WTC11 (cell line): ENCODE measurements around the gene KIAA1143. TPM values are rescaled to one million over a fixed set of nuclear protein-coding genes. Genes with fewer than 3 reads are reported as not detected.
A peak's percentile ranks its signal among the peaks of the same experiment; 100 is the strongest.

Experiments
- ATAC-seq: fragments of 200-7000 bp; cut with Tn5 transposase; 2 replicates; pipeline ENCODE4 v1.10.0; 2021; ENCODE audit warnings: mild to moderate bottlenecking, moderate library complexity
- Bru-seq: library from RNA; stranded (reverse); fragments of 400-500 nt; gene quantifications from one replicate; lab custom pipeline; 2021; lab: Mats Ljungman, UMichigan
- CTCF ChIA-PET: fragments of 300-600 bp; sonication (Branson Sonifier 250); formaldehyde crosslinking; loops from one replicate; lab custom pipeline; 2021; ENCODE audit warnings: antibody characterized with exemption; lab: Charles Lee
- POLR2A ChIA-PET: fragments of 350-600 bp; sonication (Branson Sonifier 250); formaldehyde crosslinking; loops from one replicate; lab custom pipeline; 2021; ENCODE audit warnings: antibody characterized with exemption; lab: Charles Lee
- DNase-seq: peaks from one replicate; pipeline ENCODE4 v3.0.0; 2021; ENCODE audit warnings: low spot score
- H3K27ac Mint-ChIP-seq: 2 replicates; pipeline ENCODE4 v1.8.0; 2021; ENCODE audit warnings: mixed read lengths
- H3K27me3 Mint-ChIP-seq: 2 replicates; pipeline ENCODE4 v1.8.0; 2021; ENCODE audit warnings: low read depth, mild to moderate bottlenecking, moderate library complexity, mixed read lengths
- H3K36me3 Mint-ChIP-seq: 2 replicates; pipeline ENCODE4 v1.8.0; 2021; ENCODE audit warnings: mixed read lengths
- H3K4me1 Mint-ChIP-seq: 2 replicates; pipeline ENCODE4 v1.8.0; 2022; ENCODE audit warnings: mixed read lengths
- H3K4me3 Mint-ChIP-seq: 2 replicates; pipeline ENCODE4 v1.8.0; 2021; ENCODE audit warnings: mild to moderate bottlenecking, moderate library complexity, mixed read lengths
- H3K9me3 Mint-ChIP-seq: 2 replicates; pipeline ENCODE4 v1.8.0; 2021; ENCODE audit warnings: mixed read lengths
- EMX1 ChIP-seq: fragments of 250-450 bp; sonication (Bioruptor Pico); IDR thresholded peaks from 2 replicates; pipeline ENCODE4 v1.8.0; 2021; ENCODE audit warnings: mild to moderate bottlenecking
- ETV6 ChIP-seq: sonication (generic); formaldehyde crosslinking; IDR thresholded peaks from 2 replicates; pipeline ENCODE4 v1.8.1; 2022; ENCODE audit warnings: mild to moderate bottlenecking, missing genetic modification reagents
- GRHL2 ChIP-seq: fragments of 250-450 bp; sonication (Bioruptor Pico); IDR thresholded peaks from 2 replicates; pipeline ENCODE4 v1.8.0; 2022; ENCODE audit warnings: mild to moderate bottlenecking, moderate library complexity; ENCODE audit not compliant: insufficient replicate concordance, severe bottlenecking
- HMGXB4 ChIP-seq: sonication (generic); formaldehyde crosslinking; IDR thresholded peaks from 2 replicates; pipeline ENCODE4 v1.8.1; 2023; ENCODE audit warnings: mild to moderate bottlenecking, moderate library complexity, missing genetic modification reagents
- IRF1 ChIP-seq: sonication (generic); formaldehyde crosslinking; IDR thresholded peaks from 2 replicates; pipeline ENCODE4 v1.8.0; 2023; ENCODE audit warnings: missing genetic modification reagents
- JAZF1 ChIP-seq: fragments of 250-450 bp; sonication (Bioruptor Pico); IDR thresholded peaks from 2 replicates; pipeline ENCODE4 v1.9.0; 2021; ENCODE audit warnings: moderate library complexity, mild to moderate bottlenecking, inconsistent platforms
- JUN ChIP-seq: sonication (generic); formaldehyde crosslinking; IDR thresholded peaks from 2 replicates; pipeline ENCODE4 v1.8.0; 2023; ENCODE audit warnings: mild to moderate bottlenecking, missing genetic modification reagents
- KAT7 ChIP-seq: sonication (generic); formaldehyde crosslinking; IDR thresholded peaks from 2 replicates; pipeline ENCODE4 v1.8.1; 2023; ENCODE audit warnings: missing genetic modification reagents, mild to moderate bottlenecking, borderline replicate concordance
- MXD4 ChIP-seq: fragments of 250-450 bp; sonication (Bioruptor Pico); IDR thresholded peaks from 2 replicates; pipeline ENCODE4 v1.8.0; 2021; ENCODE audit warnings: mild to moderate bottlenecking, moderate library complexity, borderline replicate concordance
- NR3C1 ChIP-seq: sonication (generic); formaldehyde crosslinking; conservative IDR thresholded peaks from 2 replicates; pipeline ENCODE4 v1.8.1; 2023; ENCODE audit warnings: low read depth, mild to moderate bottlenecking, missing genetic modification reagents
- SMAD3 ChIP-seq: sonication (generic); formaldehyde crosslinking; IDR thresholded peaks from 2 replicates; pipeline ENCODE4 v1.8.0; 2022; ENCODE audit warnings: missing genetic modification reagents, mild to moderate bottlenecking, borderline replicate concordance
- SP1 ChIP-seq: sonication (generic); formaldehyde crosslinking; conservative IDR thresholded peaks from 2 replicates; pipeline ENCODE4 v1.8.1; 2022; ENCODE audit warnings: missing genetic modification reagents
- TEAD1 ChIP-seq: sonication (generic); formaldehyde crosslinking; IDR thresholded peaks from 2 replicates; pipeline ENCODE4 v1.8.0; 2022; ENCODE audit warnings: mild to moderate bottlenecking, missing genetic modification reagents
- TEAD4 ChIP-seq: sonication (generic); formaldehyde crosslinking; IDR thresholded peaks from 2 replicates; pipeline ENCODE4 v1.8.0; 2022; ENCODE audit warnings: mild to moderate bottlenecking, missing genetic modification reagents
- USF1 ChIP-seq: sonication (generic); formaldehyde crosslinking; IDR thresholded peaks from 2 replicates; pipeline ENCODE4 v1.8.0; 2022; ENCODE audit warnings: mild to moderate bottlenecking, missing genetic modification reagents
- ZNF121 ChIP-seq: sonication (generic); formaldehyde crosslinking; IDR thresholded peaks from 2 replicates; pipeline ENCODE4 v1.8.0; 2023; ENCODE audit warnings: missing genetic modification reagents
- ZNF219 ChIP-seq: sonication (generic); formaldehyde crosslinking; IDR thresholded peaks from 2 replicates; pipeline ENCODE4 v1.8.0; 2023; ENCODE audit warnings: missing genetic modification reagents, mild to moderate bottlenecking, borderline replicate concordance
- ZNF416 ChIP-seq: fragments of 250-450 bp; sonication (Bioruptor Pico); IDR thresholded peaks from 2 replicates; pipeline ENCODE4 v1.9.0; 2021; ENCODE audit warnings: mild to moderate bottlenecking, inconsistent platforms
- ZNF423 ChIP-seq: fragments of 250-450 bp; sonication (Bioruptor Pico); IDR thresholded peaks from 2 replicates; pipeline ENCODE4 v2.1.2; 2022; ENCODE audit warnings: mild to moderate bottlenecking, moderate library complexity
- long read RNA-seq, 3 experiments: library from RNA in 1 of 3; library from capped mRNA in 1 of 3; library from polyadenylated mRNA in 1 of 3; unstranded in 2 of 3; stranded (forward) in 1 of 3; transcript quantifications; one replicate each; pipeline ENCODE4 v2.0.0, GENCODE V29; 2021
- total RNA-seq: library from RNA; stranded (reverse); gene quantifications from 3 replicates; pipeline ENCODE4 v1.2.3, GENCODE V29; 2021
- TF ChIP-seq, protein P1 (sequence below): sonication (generic); formaldehyde crosslinking; IDR thresholded peaks from 2 replicates; pipeline ENCODE4 v1.8.0; 2022; ENCODE audit warnings: missing genetic modification reagents
- TF ChIP-seq, protein P2 (sequence below): sonication (generic); formaldehyde crosslinking; IDR thresholded peaks from 2 replicates; pipeline ENCODE4 v1.8.0; 2023; ENCODE audit warnings: mild to moderate bottlenecking, missing genetic modification reagents
- TF ChIP-seq, protein P3 (sequence below): fragments of 250-450 bp; sonication (Bioruptor Pico); IDR thresholded peaks from 2 replicates; pipeline ENCODE4 v2.1.2; 2022; ENCODE audit warnings: mild to moderate bottlenecking, moderate library complexity
- TF ChIP-seq, protein P4 (sequence below): fragments of 250-450 bp; sonication (Bioruptor Pico); IDR thresholded peaks from 2 replicates; pipeline ENCODE4 v1.9.0; 2021; ENCODE audit warnings: moderate library complexity, mild to moderate bottlenecking, inconsistent platforms, borderline replicate concordance

KIAA1143 gene
- total RNA-seq, result 41.9 to 55.6 TPM (median 45.4 TPM) in 3 replicates
- Bru-seq, nascent RNA, result percentile 95 among the genes with signal in this experiment
- long read RNA-seq, experiment 1, full-length matches to known transcripts, result 115 of 179 reads
- long read RNA-seq, experiment 1, partial matches to known transcripts, result 3 of 179 reads
- long read RNA-seq, experiment 1, other reads (novel, unspliced or antisense), result 61 of 179 reads
- long read RNA-seq, experiment 2, full-length matches to known transcripts, result 27 of 70 reads
- long read RNA-seq, experiment 2, partial matches to known transcripts, result 0 of 70 reads
- long read RNA-seq, experiment 2, other reads (novel, unspliced or antisense), result 43 of 70 reads
- long read RNA-seq, experiment 3, full-length matches to known transcripts, result 63 of 78 reads
- long read RNA-seq, experiment 3, partial matches to known transcripts, result 2 of 78 reads
- long read RNA-seq, experiment 3, other reads (novel, unspliced or antisense), result 13 of 78 reads

- Mint-ChIP-seq H3K9me3 (peaks cover 32% of the 10 kb centered on the region), H3K36me3 (peaks cover 56% of the 10 kb centered on the region), H3K27me3 (no peaks in the 10 kb centered on the region; the same call in 1 of the 2 replicates), H3K27ac (peak within 1 kb of the TSS; percentile 95), H3K4me1 (peaks cover 16% of the 10 kb centered on the region), H3K4me3 (peak within 1 kb of the TSS; percentile 90)
- peak; percentile 93 for ATAC-seq
- POLR2A ChIA-PET, result interaction anchor here (0.6 to 1.8 kb wide), 8 partner anchors 32 to 1781 kb away, joined by 3 to 10 read pairs (median 4); partner anchors contain the start of genes EXOSC7, TCAIM, ZDHHC3 and ZNF501
- DNase-seq, result peak; percentile 98
- CTCF ChIA-PET, result interaction anchor here (0.8 to 2.0 kb wide), 4 partner anchors 14 to 229 kb away, joined by 3 to 6 read pairs (median 4); no protein-coding TSS in a partner anchor
- TF ChIP-seq, protein P1, sequence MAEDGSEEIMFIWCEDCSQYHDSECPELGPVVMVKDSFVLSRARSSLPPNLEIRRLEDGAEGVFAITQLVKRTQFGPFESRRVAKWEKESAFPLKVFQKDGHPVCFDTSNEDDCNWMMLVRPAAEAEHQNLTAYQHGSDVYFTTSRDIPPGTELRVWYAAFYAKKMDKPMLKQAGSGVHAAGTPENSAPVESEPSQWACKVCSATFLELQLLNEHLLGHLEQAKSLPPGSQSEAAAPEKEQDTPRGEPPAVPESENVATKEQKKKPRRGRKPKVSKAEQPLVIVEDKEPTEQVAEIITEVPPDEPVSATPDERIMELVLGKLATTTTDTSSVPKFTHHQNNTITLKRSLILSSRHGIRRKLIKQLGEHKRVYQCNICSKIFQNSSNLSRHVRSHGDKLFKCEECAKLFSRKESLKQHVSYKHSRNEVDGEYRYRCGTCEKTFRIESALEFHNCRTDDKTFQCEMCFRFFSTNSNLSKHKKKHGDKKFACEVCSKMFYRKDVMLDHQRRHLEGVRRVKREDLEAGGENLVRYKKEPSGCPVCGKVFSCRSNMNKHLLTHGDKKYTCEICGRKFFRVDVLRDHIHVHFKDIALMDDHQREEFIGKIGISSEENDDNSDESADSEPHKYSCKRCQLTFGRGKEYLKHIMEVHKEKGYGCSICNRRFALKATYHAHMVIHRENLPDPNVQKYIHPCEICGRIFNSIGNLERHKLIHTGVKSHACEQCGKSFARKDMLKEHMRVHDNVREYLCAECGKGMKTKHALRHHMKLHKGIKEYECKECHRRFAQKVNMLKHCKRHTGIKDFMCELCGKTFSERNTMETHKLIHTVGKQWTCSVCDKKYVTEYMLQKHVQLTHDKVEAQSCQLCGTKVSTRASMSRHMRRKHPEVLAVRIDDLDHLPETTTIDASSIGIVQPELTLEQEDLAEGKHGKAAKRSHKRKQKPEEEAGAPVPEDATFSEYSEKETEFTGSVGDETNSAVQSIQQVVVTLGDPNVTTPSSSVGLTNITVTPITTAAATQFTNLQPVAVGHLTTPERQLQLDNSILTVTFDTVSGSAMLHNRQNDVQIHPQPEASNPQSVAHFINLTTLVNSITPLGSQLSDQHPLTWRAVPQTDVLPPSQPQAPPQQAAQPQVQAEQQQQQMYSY, result no peak
- TF ChIP-seq TEAD4 (CRISPR knock-in tag) (peak; percentile 40; the same call in 1 of the 2 replicates), USF1 (CRISPR knock-in tag) (peak; percentile 36), ZNF423 (CRISPR knock-in tag) (no peak), ZNF121 (CRISPR knock-in tag) (no peak), TEAD1 (CRISPR knock-in tag) (peak; percentile 77), MXD4 (CRISPR knock-in tag) (no peak), GRHL2 (CRISPR knock-in tag) (no peak), ETV6 (CRISPR knock-in tag) (peak; percentile 42; the same call in 1 of the 2 replicates), JAZF1 (CRISPR knock-in tag) (no peak), HMGXB4 (CRISPR knock-in tag) (peak; percentile 95), IRF1 (CRISPR knock-in tag) (no peak), KAT7 (CRISPR knock-in tag) (peak; percentile 94; the same call in 1 of the 2 replicates), SMAD3 (peak; percentile 61; the same call in 1 of the 2 replicates), NR3C1 (no peak), EMX1 (CRISPR knock-in tag) (no peak), ZNF219 (CRISPR knock-in tag) (no peak), JUN (CRISPR knock-in tag) (no peak), SP1 (CRISPR knock-in tag) (peak; percentile 99), ZNF416 (no peak)
- TF ChIP-seq, protein P2, sequence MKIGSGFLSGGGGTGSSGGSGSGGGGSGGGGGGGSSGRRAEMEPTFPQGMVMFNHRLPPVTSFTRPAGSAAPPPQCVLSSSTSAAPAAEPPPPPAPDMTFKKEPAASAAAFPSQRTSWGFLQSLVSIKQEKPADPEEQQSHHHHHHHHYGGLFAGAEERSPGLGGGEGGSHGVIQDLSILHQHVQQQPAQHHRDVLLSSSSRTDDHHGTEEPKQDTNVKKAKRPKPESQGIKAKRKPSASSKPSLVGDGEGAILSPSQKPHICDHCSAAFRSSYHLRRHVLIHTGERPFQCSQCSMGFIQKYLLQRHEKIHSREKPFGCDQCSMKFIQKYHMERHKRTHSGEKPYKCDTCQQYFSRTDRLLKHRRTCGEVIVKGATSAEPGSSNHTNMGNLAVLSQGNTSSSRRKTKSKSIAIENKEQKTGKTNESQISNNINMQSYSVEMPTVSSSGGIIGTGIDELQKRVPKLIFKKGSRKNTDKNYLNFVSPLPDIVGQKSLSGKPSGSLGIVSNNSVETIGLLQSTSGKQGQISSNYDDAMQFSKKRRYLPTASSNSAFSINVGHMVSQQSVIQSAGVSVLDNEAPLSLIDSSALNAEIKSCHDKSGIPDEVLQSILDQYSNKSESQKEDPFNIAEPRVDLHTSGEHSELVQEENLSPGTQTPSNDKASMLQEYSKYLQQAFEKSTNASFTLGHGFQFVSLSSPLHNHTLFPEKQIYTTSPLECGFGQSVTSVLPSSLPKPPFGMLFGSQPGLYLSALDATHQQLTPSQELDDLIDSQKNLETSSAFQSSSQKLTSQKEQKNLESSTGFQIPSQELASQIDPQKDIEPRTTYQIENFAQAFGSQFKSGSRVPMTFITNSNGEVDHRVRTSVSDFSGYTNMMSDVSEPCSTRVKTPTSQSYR, result no peak
- TF ChIP-seq, protein P3, sequence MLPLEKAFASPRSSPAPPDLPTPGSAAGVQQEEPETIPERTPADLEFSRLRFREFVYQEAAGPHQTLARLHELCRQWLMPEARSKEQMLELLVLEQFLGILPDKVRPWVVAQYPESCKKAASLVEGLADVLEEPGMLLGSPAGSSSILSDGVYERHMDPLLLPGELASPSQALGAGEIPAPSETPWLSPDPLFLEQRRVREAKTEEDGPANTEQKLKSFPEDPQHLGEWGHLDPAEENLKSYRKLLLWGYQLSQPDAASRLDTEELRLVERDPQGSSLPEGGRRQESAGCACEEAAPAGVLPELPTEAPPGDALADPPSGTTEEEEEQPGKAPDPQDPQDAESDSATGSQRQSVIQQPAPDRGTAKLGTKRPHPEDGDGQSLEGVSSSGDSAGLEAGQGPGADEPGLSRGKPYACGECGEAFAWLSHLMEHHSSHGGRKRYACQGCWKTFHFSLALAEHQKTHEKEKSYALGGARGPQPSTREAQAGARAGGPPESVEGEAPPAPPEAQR (CRISPR knock-in tag), result no peak
- TF ChIP-seq, protein P4, sequence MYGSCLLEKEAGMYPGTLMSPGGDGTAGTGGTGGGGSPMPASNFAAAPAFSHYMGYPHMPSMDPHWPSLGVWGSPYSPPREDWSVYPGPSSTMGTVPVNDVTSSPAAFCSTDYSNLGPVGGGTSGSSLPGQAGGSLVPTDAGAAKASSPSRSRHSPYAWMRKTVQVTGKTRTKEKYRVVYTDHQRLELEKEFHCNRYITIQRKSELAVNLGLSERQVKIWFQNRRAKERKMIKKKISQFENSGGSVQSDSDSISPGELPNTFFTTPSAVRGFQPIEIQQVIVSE (CRISPR knock-in tag), result no peak
Observed at GRCh38 chr3:44761424-44762169, at the start of gene KIAA1143, which contains the start of gene KIF15. KIAA1143 (minus strand) TSS chr3:44761619; CDS start chr3:44761602, 17 bp downstream. KIF15 (plus strand) TSS chr3:44761794; CDS start chr3:44761866, 72 bp downstream.
